ENCODE results near the gene KRT3. TPM values are rescaled to one million over a fixed set of nuclear protein-coding genes. Genes with fewer than 3 reads are reported as not detected.

Gene KRT3
- polyA plus RNA-seq, 3 donors = not detected

DNA sequence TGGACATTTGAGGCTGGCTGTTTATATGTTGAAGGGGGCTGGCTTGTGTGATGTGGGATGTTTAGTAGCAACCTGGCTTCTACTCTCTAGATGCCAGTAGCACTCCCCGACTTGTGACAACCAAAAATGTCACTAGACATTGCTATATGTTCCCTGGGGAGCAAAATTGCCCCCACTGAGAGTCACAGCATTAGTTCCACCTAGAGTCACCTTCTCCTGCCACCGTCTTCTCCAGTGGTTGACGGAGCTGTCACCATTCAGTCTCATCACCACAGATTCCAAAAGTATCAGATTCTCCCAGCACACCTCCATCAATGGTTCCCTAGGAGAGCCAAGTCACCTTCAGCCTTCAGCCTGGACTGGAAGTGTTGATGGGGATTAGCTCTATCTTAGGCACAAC lies 11.0 kb downstream of the KRT3 start:
- H3K27ac ChIP-seq (ENCODE audit: low read depth in 1 of 2, low read length in 2 of 2) = no peak overlapping the region
- no peaks in the 10 kb centered on the region for H3K79me2 ChIP-seq (ENCODE audit: insufficient read depth, low read length)
- 94% methylated on average over 2 of the region's 3 CpGs for WGBS (ENCODE audit: insufficient coverage)
- Mint-ChIP-seq H3K4me3 (no peak overlapping the region), H3K27me3 (ENCODE audit: low read depth in 3 of 3) (peaks cover 17 to 22% (median 20%) of the 10 kb centered on the region in 3 donors), H3K9me3 (peaks cover 0 to 6% (median 0%) of the 10 kb centered on the region in 7 donors), H3K4me1 (peaks cover 3% of the 10 kb centered on the region), H3K27ac (no peak overlapping the region), H3K36me3 (no peaks in the 10 kb centered on the region)
- no peaks in the 10 kb centered on the region for H3K9me3 ChIP-seq (replicated peaks in 1 of 2; ENCODE audit: control insufficient read depth in 1 of 2, insufficient read depth in 1 of 2, low read length in 2 of 2)
- no peaks in the 10 kb centered on the region for H3K36me3 ChIP-seq (replicated peaks in 1 of 2; ENCODE audit: control insufficient read depth in 1 of 2, insufficient read depth in 2 of 2, low read length in 2 of 2)
- peaks cover 0 to 12% of the 10 kb centered on the region in 2 donors for H3K27me3 ChIP-seq (ENCODE audit: control insufficient read depth in 2 of 2, insufficient read depth in 2 of 2, low read length in 2 of 2)
- intact Hi-C loops (cut with micrococcal nuclease) = no loop called here
- no peak overlapping the region for H3K4me2 ChIP-seq (replicated peaks; ENCODE audit: extremely low read depth, low read length, poor library complexity, severe bottlenecking)
- no peaks in the 10 kb centered on the region for H4K20me1 ChIP-seq (ENCODE audit: insufficient read depth, low read length)
- TF ChIP-seq, protein P1, sequence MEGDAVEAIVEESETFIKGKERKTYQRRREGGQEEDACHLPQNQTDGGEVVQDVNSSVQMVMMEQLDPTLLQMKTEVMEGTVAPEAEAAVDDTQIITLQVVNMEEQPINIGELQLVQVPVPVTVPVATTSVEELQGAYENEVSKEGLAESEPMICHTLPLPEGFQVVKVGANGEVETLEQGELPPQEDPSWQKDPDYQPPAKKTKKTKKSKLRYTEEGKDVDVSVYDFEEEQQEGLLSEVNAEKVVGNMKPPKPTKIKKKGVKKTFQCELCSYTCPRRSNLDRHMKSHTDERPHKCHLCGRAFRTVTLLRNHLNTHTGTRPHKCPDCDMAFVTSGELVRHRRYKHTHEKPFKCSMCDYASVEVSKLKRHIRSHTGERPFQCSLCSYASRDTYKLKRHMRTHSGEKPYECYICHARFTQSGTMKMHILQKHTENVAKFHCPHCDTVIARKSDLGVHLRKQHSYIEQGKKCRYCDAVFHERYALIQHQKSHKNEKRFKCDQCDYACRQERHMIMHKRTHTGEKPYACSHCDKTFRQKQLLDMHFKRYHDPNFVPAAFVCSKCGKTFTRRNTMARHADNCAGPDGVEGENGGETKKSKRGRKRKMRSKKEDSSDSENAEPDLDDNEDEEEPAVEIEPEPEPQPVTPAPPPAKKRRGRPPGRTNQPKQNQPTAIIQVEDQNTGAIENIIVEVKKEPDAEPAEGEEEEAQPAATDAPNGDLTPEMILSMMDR (IDR thresholded peaks at IDR 0.05) = no peak
- DNase-seq = no peak
- H2AFZ ChIP-seq (ENCODE audit: insufficient read depth, low read depth, low read length, poor library complexity, severe bottlenecking) = no peak overlapping the region
- no peak overlapping the region for H3K9ac ChIP-seq (ENCODE audit: insufficient read depth, low read length, poor library complexity, severe bottlenecking)
- H3K4me3 ChIP-seq (replicated peaks in 1 of 3; ENCODE audit: low read depth in 2 of 3, low read length in 3 of 3) = no peak overlapping the region
- no peaks in the 10 kb centered on the region for H3K4me1 ChIP-seq (ENCODE audit: control insufficient read depth in 1 of 2, insufficient read depth in 2 of 2, low read length in 2 of 2)

DNA sequence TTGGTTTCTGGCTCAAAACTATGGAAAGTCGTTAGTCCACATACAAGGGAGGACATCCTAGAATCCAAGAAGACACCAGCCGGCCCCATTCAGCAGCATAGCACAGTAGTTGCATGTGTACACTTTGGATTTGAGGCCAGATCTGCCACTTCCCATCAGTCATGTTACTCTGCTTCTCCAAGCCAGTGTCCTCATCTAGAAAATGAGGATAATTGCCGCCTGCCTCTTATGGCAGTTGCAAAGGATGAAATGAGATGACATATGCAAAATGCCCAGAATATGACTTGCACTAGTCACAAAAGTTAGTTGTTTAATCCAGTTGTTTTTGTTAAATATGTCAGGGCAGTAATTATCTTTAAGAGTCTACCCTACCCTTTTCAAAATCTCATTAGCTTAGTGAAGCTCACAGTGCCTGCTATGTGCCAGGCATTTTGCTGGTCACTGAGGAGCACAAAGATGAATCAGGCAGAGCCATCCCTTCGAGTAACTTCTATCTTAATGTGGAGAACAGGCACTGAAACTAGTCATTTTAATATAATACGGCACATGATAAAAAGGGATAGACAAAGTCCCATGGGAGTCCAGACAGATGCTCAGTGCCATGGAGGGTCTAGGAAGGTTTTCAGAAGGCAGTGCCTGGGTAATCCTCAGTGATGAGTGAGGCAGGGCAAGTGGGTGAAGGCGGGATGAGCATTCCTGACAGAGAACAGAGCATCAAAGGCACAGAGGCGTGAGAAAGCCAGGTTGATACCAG lies 12.2 kb downstream of the KRT3 start:
- H3K27me3 ChIP-seq (ENCODE audit: control insufficient read depth in 2 of 2, insufficient read depth in 2 of 2, low read length in 2 of 2) = peaks cover 0 to 5% of the 10 kb centered on the region in 2 donors
- Mint-ChIP-seq H3K4me3 (no peak overlapping the region), H3K36me3 (no peaks in the 10 kb centered on the region), H3K27ac (no peak overlapping the region), H3K4me1 (peaks cover 3% of the 10 kb centered on the region), H3K9me3 (peaks cover 0 to 4% (median 0%) of the 10 kb centered on the region in 7 donors), H3K27me3 (ENCODE audit: low read depth in 3 of 3) (peaks cover 8 to 14% (median 9%) of the 10 kb centered on the region in 3 donors)
- H3K27ac ChIP-seq (ENCODE audit: low read depth in 1 of 2, low read length in 2 of 2) = no peak overlapping the region
- no peak overlapping the region for H3K4me2 ChIP-seq (replicated peaks; ENCODE audit: extremely low read depth, low read length, poor library complexity, severe bottlenecking)
- no peak overlapping the region for H3K9ac ChIP-seq (ENCODE audit: insufficient read depth, low read length, poor library complexity, severe bottlenecking)
- WGBS (ENCODE audit: insufficient coverage) = 88% methylated on average over 5 of the region's 7 CpGs
- TF ChIP-seq, protein P1 (IDR thresholded peaks at IDR 0.05) = no peak
- H3K4me3 ChIP-seq (replicated peaks in 1 of 3; ENCODE audit: low read depth in 2 of 3, low read length in 3 of 3) = no peak overlapping the region
- H4K20me1 ChIP-seq (ENCODE audit: insufficient read depth, low read length) = no peaks in the 10 kb centered on the region
- H3K36me3 ChIP-seq (replicated peaks in 1 of 2; ENCODE audit: control insufficient read depth in 1 of 2, insufficient read depth in 2 of 2, low read length in 2 of 2) = no peaks in the 10 kb centered on the region
- H2AFZ ChIP-seq (ENCODE audit: insufficient read depth, low read depth, low read length, poor library complexity, severe bottlenecking) = no peak overlapping the region
- DNase-seq = no peak
- intact Hi-C loops (cut with micrococcal nuclease) = no loop called here
- no peaks in the 10 kb centered on the region for H3K9me3 ChIP-seq (replicated peaks in 1 of 2; ENCODE audit: control insufficient read depth in 1 of 2, insufficient read depth in 1 of 2, low read length in 2 of 2)
- no peaks in the 10 kb centered on the region for H3K4me1 ChIP-seq (ENCODE audit: control insufficient read depth in 1 of 2, insufficient read depth in 2 of 2, low read length in 2 of 2)
- no peaks in the 10 kb centered on the region for H3K79me2 ChIP-seq (ENCODE audit: insufficient read depth, low read length)
